Measurements from ENCODE around the gene PRPF19. TPM values are rescaled to one million over a fixed set of nuclear protein-coding genes. Genes with fewer than 3 reads are reported as not detected.

Gene PRPF19
- total and polyA plus RNA-seq, 9 of the 15 experiments (the other 6 are each of a cell fraction or from before 2014, with no cell fraction given) = 9.4 to 212 (median 73.2) TPM

GRCh38 chr11:60913793-60914632 lies 7.6 kb upstream of the PRPF19 start, which contains the start of gene TMEM109 (continued):
- TF ChIP-seq CEBPZ (IDR thresholded peaks at IDR 0.05; ENCODE audit: borderline replicate concordance, low read depth, low read length) (no peak), PURB (CRISPR knock-in tag; IDR thresholded peaks at IDR 0.05; ENCODE audit: low read depth) (no peak), OTX1 (CRISPR knock-in tag; IDR thresholded peaks at IDR 0.05) (peak; percentile 76; the same call in 1 of the 2 replicates), KLF16 (IDR thresholded peaks at IDR 0.05) (no peak), ZNF707 (CRISPR knock-in tag; conservative IDR thresholded peaks at IDR 0.05) (0 out of 2 replicates have a peak, but pooled peaks have one; percentile 36), JUNB (CRISPR knock-in tag; conservative IDR thresholded peaks at IDR 0.05) (no peak), RBM15 (IDR thresholded peaks at IDR 0.05; ENCODE audit: insufficient read depth, low read length) (no peak), ZNF239 (CRISPR knock-in tag; IDR thresholded peaks at IDR 0.05) (no peak), CC2D1A (IDR thresholded peaks at IDR 0.05) (no peak), FOXP4 (CRISPR knock-in tag; IDR thresholded peaks at IDR 0.05; ENCODE audit: borderline replicate concordance) (no peak; the same call in 1 of the 2 replicates), NFIC (IDR thresholded peaks at IDR 0.05) (no peak), CBFB (CRISPR knock-in tag; IDR thresholded peaks at IDR 0.05) (peak; percentile 19; the same call in 1 of the 2 replicates), ZNF408 (CRISPR knock-in tag; IDR thresholded peaks at IDR 0.05; ENCODE audit: low read depth) (no peak), KDM5B (IDR thresholded peaks at IDR 0.05; ENCODE audit: insufficient replicate concordance, low read depth, low read length) (peak; percentile 38), TCF3 (CRISPR knock-in tag; IDR thresholded peaks at IDR 0.05) (no peak), ZNF124 (CRISPR knock-in tag; IDR thresholded peaks at IDR 0.05) (no peak), CBX3 (IDR thresholded peaks at IDR 0.05; ENCODE audit: borderline replicate concordance in 1 of 2, low read length in 2 of 2) (peak in 1 of 2 experiments; percentile 76; a peak in 1 of 3 replicates)
- TF ChIP-seq, protein P1, sequence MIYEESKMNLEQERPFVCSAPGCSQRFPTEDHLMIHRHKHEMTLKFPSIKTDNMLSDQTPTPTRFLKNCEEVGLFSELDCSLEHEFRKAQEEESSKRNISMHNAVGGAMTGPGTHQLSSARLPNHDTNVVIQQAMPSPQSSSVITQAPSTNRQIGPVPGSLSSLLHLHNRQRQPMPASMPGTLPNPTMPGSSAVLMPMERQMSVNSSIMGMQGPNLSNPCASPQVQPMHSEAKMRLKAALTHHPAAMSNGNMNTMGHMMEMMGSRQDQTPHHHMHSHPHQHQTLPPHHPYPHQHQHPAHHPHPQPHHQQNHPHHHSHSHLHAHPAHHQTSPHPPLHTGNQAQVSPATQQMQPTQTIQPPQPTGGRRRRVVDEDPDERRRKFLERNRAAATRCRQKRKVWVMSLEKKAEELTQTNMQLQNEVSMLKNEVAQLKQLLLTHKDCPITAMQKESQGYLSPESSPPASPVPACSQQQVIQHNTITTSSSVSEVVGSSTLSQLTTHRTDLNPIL (CRISPR knock-in tag; IDR thresholded peaks at IDR 0.05) = no peak
